Activated CD8-positive, alpha-beta T cell treated with anti-CD3 and anti-CD28 coated beads for 36 hours (primary cell): ENCODE measurements around the gene TRAK2. TPM values are rescaled to one million over a fixed set of nuclear protein-coding genes. Genes with fewer than 3 reads are reported as not detected.
"Not testable (repeated sequence)": the region's sequence is repeated elsewhere in the genome, so short reads cannot be mapped to it uniquely, and the experiment has no call there.

Experiments used
- ATAC-seq: fragments of 200-7000 bp; cut with Tn5 transposase; one replicate; pipeline ENCODE4 v1.10.0; 2021; ENCODE audit warnings: mild to moderate bottlenecking, moderate library complexity
- CTCF ChIA-PET: fragments of 350-600 bp; sonication (Branson Sonifier 250); formaldehyde crosslinking; loops from one replicate; lab custom pipeline; 2021; ENCODE audit warnings: antibody characterized with exemption; lab: Charles Lee
- POLR2A ChIA-PET: fragments of 350-600 bp; sonication (Branson Sonifier 250); formaldehyde crosslinking; loops from one replicate; lab custom pipeline; 2021; ENCODE audit warnings: antibody characterized with exemption; lab: Charles Lee
- DNase-seq: peaks from one replicate; pipeline ENCODE4 v3.0.0-alpha.2; 2020
- H3K27ac Mint-ChIP-seq: one replicate; pipeline ENCODE4 v1.8.0; 2021; ENCODE audit warnings: mild to moderate bottlenecking, mixed read lengths
- H3K27me3 Mint-ChIP-seq: one replicate; pipeline ENCODE4 v1.8.0; 2021; ENCODE audit warnings: mixed read lengths
- H3K36me3 Mint-ChIP-seq: one replicate; pipeline ENCODE4 v1.8.0; 2021; ENCODE audit warnings: low read depth, mixed read lengths
- H3K4me1 Mint-ChIP-seq: one replicate; pipeline ENCODE4 v1.8.0; 2021; ENCODE audit warnings: low read depth, mixed read lengths
- H3K4me3 Mint-ChIP-seq: one replicate; pipeline ENCODE4 v1.8.0; 2021; ENCODE audit warnings: mild to moderate bottlenecking, moderate library complexity, mixed read lengths
- H3K9me3 Mint-ChIP-seq: one replicate; pipeline ENCODE4 v1.8.0; 2021; ENCODE audit warnings: mixed read lengths
- intact Hi-C: fragments of 100-400 bp; cut with micrococcal nuclease; formaldehyde crosslinking; loops from one replicate; pipeline ENCODE4 v1.10.0; 2022
- total RNA-seq, 2 experiments: library from RNA; stranded (reverse); gene quantifications; one replicate each; pipeline ENCODE4 v1.2.3, GENCODE V29; 2021
- TF ChIP-seq, protein P1 (sequence below): fragments of 200-600 bp; IDR thresholded peaks from one replicate; pipeline ENCODE4 v1.8.0; 2022; ENCODE audit warnings: antibody characterized with exemption, mild to moderate bottlenecking

The TRAK2 gene
- total RNA-seq, 2 experiments from 2014 or later: 19.8 to 22.8 TPM

DNA sequence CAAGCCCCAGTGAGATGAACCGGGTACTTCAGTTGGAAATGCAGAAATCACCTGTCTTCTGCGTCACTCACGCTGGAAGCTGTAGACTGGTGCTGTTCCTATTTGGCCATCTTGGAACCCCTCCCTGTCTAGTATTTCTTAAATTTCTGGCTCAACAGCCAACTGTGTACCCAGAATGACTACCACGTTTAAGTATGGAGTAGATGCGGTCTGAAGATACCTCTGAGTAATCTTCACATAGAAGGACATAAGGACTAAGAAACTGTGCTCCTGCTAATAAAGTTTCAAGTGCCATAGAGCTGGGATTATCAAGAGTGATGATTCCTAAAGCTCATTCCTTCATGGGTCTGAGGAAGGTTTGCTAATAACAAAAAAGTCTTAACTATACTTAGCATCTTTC, 20.4 kb downstream of the TRAK2 start:
- DNase-seq: no peak
- Mint-ChIP-seq H3K9me3 (peaks cover 3% of the 10 kb centered on the region), H3K4me3 (no peak overlapping the region), H3K4me1 (peaks cover 33% of the 10 kb centered on the region), H3K36me3 (peaks cover 11% of the 10 kb centered on the region), H3K27ac (peak overlapping the region; percentile 83), H3K27me3 (no peaks in the 10 kb centered on the region)
- CTCF ChIA-PET: interaction anchor here (1.4 kb wide), 1 partner anchor 36 kb away, joined by 3 read pairs; no protein-coding TSS in a partner anchor
- POLR2A ChIA-PET: interaction anchor here (0.9 to 1.7 kb wide), 3 partner anchors 18 to 35 kb away, joined by 3 to 6 read pairs (median 5); partner anchors contain the start of genes STRADB and TRAK2
- TF ChIP-seq, protein P1, sequence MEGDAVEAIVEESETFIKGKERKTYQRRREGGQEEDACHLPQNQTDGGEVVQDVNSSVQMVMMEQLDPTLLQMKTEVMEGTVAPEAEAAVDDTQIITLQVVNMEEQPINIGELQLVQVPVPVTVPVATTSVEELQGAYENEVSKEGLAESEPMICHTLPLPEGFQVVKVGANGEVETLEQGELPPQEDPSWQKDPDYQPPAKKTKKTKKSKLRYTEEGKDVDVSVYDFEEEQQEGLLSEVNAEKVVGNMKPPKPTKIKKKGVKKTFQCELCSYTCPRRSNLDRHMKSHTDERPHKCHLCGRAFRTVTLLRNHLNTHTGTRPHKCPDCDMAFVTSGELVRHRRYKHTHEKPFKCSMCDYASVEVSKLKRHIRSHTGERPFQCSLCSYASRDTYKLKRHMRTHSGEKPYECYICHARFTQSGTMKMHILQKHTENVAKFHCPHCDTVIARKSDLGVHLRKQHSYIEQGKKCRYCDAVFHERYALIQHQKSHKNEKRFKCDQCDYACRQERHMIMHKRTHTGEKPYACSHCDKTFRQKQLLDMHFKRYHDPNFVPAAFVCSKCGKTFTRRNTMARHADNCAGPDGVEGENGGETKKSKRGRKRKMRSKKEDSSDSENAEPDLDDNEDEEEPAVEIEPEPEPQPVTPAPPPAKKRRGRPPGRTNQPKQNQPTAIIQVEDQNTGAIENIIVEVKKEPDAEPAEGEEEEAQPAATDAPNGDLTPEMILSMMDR: no peak
- intact Hi-C loops: no loop called here
- no peak for ATAC-seq

DNA sequence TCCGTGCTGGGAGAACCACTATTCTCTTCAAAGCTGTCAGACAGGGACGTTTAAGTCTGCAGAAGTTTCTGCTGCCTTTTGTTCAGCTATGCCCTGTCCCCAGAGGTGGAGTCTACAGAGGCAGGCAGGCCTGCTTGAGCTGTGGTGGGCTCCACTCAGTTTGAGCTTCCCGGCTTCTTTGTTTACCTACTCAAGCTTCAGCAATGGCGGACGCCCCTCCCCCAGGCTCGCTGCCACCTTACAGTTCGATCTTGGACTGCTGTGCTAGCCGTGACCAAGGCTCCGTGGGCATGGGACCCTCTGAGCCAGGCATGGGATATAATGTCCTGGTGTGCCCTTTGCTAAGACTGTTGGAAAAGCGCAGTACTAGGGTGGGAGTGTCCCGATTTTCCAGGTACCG, 20.9 kb downstream of the TRAK2 start:
- POLR2A ChIA-PET: interaction anchor here (1.7 kb wide), 1 partner anchor 21 kb away, joined by 6 read pairs; the partner anchor contains the start of genes STRADB and TRAK2
- H3K4me3 Mint-ChIP-seq, H3K9me3 Mint-ChIP-seq, H3K27me3 Mint-ChIP-seq, H3K27ac Mint-ChIP-seq, ATAC-seq, DNase-seq, intact Hi-C loops, CTCF ChIA-PET: not testable (repeated sequence)
- H3K4me1 Mint-ChIP-seq: peaks cover 33% of the 10 kb centered on the region
- peaks cover 11% of the 10 kb centered on the region for H3K36me3 Mint-ChIP-seq

DNA sequence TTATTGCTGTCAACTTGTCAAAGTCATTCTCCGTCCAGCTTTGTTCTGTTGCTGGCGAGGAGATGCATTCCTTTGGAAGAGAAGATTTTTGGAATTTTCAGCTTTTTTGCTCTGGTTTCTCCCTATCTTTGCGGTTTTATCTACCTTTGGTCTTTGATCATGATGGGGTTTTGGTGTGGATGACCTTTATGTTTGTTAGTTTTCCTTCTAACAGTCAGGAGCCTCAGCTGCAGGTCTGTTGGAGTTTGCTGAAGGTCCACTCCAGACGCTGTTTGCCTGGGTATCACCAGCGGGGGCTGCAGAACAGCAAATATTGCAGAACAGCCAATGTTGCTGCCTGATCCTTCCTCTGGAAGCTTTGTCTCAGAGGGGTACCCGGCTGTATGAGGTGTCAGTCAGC, 21.4 kb downstream of the TRAK2 start:
- H3K27me3 Mint-ChIP-seq, CTCF ChIA-PET, ATAC-seq, H3K27ac Mint-ChIP-seq, intact Hi-C loops, H3K4me3 Mint-ChIP-seq, DNase-seq, H3K9me3 Mint-ChIP-seq: not testable (repeated sequence)
- peaks cover 33% of the 10 kb centered on the region for H3K4me1 Mint-ChIP-seq
- POLR2A ChIA-PET: interaction anchor here (1.7 kb wide), 1 partner anchor 21 kb away, joined by 6 read pairs; the partner anchor contains the start of genes STRADB and TRAK2
- peaks cover 11% of the 10 kb centered on the region for H3K36me3 Mint-ChIP-seq

DNA sequence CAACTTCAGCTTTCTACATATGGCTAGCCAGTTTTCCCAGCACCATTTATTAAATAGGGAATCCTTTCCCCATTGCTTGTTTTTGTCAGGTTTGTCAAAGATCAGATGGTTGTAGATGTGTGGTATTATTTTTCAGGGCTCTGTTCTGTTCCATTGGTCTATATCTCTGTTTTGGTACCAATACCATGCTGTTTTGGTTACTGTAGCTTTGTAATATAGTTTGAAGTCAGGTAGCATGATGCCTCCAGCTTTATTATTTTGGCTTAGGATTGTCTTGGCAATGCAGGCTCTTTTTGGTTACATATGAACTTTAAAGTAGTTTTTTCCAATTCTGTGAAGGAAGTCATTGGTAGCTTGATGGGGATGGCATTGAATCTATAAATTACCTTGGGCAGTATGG, 22.9 kb downstream of the TRAK2 start:
- POLR2A ChIA-PET: interaction anchor here (0.6 kb wide), 1 partner anchor 12 kb away, joined by 3 read pairs; no protein-coding TSS in a partner anchor
- H3K4me3 Mint-ChIP-seq, intact Hi-C loops, ATAC-seq, H3K27me3 Mint-ChIP-seq, DNase-seq, CTCF ChIA-PET, H3K9me3 Mint-ChIP-seq, H3K27ac Mint-ChIP-seq: not testable (repeated sequence)
- peaks cover 26% of the 10 kb centered on the region for H3K4me1 Mint-ChIP-seq
- H3K36me3 Mint-ChIP-seq: peaks cover 11% of the 10 kb centered on the region

DNA sequence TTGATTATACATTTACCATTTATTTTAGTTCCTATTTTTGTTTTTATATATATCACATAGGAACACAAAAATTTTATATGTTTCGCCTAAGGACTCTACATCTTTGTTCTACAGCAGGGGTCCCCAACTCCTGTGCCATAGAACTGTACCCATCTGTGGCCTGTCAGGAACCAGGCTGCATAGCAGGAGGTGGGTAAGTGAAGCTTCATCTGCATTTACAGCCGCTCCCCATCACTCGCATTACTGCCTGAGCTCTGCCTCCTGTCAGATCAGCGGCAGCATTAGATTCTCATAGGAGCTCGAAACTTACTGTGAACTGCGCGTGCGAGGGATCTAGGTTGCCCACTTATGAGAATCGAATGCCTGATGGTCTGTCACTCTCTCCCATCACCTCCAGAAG, 25.3 kb downstream of the TRAK2 start:
- POLR2A ChIA-PET: no interaction called here
- H3K4me1 Mint-ChIP-seq: peaks cover 22% of the 10 kb centered on the region
- no peak for DNase-seq
- no peak overlapping the region for H3K4me3 Mint-ChIP-seq
- ATAC-seq: no peak
- TF ChIP-seq, protein P1: no peak
- H3K9me3 Mint-ChIP-seq: peaks cover 3% of the 10 kb centered on the region
- no peak overlapping the region for H3K27ac Mint-ChIP-seq
- CTCF ChIA-PET: interaction anchor here (1.3 kb wide), 1 partner anchor 62 kb away, joined by 4 read pairs; no protein-coding TSS in a partner anchor
- H3K36me3 Mint-ChIP-seq: peaks cover 5% of the 10 kb centered on the region
- intact Hi-C loops: no loop called here
- no peaks in the 10 kb centered on the region for H3K27me3 Mint-ChIP-seq

DNA sequence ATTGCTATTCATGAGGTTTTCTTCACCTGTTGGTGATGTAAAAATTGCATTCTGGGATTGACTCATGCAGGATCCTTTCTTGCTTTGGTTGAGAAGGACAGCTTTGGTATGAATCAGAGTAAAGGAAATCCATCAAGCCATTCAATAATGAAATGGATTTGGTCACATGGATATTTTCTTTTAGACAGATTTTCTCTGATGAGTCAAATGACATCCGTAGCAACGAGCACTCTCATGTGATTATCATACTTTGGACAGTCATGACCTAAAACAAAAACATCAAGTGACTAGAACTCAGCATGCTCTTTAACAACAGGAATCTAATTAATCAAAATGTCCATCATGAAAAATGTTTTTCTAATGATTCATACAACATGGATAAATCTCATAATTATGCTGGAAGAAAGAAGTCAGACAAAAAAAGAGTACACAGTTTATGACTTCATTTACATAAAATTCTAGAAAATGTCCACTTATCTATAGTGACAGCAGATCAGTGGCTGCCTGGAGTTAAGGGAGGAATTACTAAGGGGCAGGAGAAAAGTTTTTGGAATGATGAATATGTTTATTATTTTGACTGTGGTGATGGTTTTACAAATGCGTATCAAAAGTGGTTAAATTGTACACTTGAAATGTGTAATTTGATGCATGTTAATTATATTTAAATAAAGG, 30.7 kb downstream of the TRAK2 start:
- POLR2A ChIA-PET: no interaction called here
- ATAC-seq (peak; percentile 60), DNase-seq (no peak)
- peak overlapping the region; percentile 66 for H3K27ac Mint-ChIP-seq
- CTCF ChIA-PET: no interaction called here
- H3K4me3 Mint-ChIP-seq: no peak overlapping the region
- peaks cover 45% of the 10 kb centered on the region for H3K4me1 Mint-ChIP-seq
- TF ChIP-seq, protein P1: no peak
- H3K9me3 Mint-ChIP-seq: no peaks in the 10 kb centered on the region
- H3K27me3 Mint-ChIP-seq: no peaks in the 10 kb centered on the region
- intact Hi-C loops: no loop called here
- H3K36me3 Mint-ChIP-seq: peaks cover 6% of the 10 kb centered on the region
